Liver (tissue), 3 donors: ENCODE data around the gene PLA2G4E.

ENCODE experiments used
- CTCF ChIP-seq: fragments of 150-350 bp; IDR thresholded peaks from 2 replicates; pipeline ENCODE4 v1.5.1; 2017; ENCODE audit warnings: improper control_type of control experiment, low read depth, low read length; ENCODE audit not compliant: missing input control
- EGR1 ChIP-seq, 2 donors: IDR thresholded peaks; 2 replicates each; pipeline ENCODE4 v1.6.1; 2016 to 2018; ENCODE audit warnings: antibody characterized with exemption in 2 of 2, low read depth in 2 of 2
- donor health status: healthy.
- donor health status: healthy.

- TF ChIP-seq CTCF (no peak), EGR1 (IDR thresholded peaks at IDR 0.05; ENCODE audit: low read depth in 2 of 2) (no peak)
Observed at GRCh38 chr15:42012928-42013482, 7.8 kb downstream of the PLA2G4E start.
